Thoracic aorta (tissue), 2 donors: ENCODE measurements around the gene PDLIM4. TPM values are rescaled to one million over a fixed set of nuclear protein-coding genes. Genes with fewer than 3 reads are reported as not detected.

Experiments used
- ATAC-seq: fragments of 150-250 bp; one replicate; pipeline ENCODE4 v1.8.0; 2017; ENCODE audit warnings: low read depth; ENCODE audit not compliant: insufficient number of reproducible peaks, low FRiP score
- DNase-seq: peaks from one replicate; pipeline ENCODE4 v3.0.0-alpha.2; 2020; ENCODE audit warnings: low spot score
- H3K27ac ChIP-seq, 2 donors: fragments of 200-600 bp; sonication (generic); 1 replicate in 1 of 2; 2 replicates in 1 of 2; pipeline ENCODE4 v1.5.1; 2016; ENCODE audit warnings: mild to moderate bottlenecking in 2 of 2, moderate library complexity in 2 of 2
- H3K27me3 ChIP-seq: fragments of 200-600 bp; sonication (generic); replicated peaks from 2 replicates; pipeline ENCODE4 v1.6.0; 2016; ENCODE audit warnings: mild to moderate bottlenecking; ENCODE audit not compliant: insufficient read depth
- H3K36me3 ChIP-seq: fragments of 200-600 bp; sonication (generic); one replicate; pipeline ENCODE4 v1.5.1; 2016
- H3K4me1 ChIP-seq, 2 donors: fragments of 200-600 bp; sonication (generic); 1 replicate in 1 of 2; 2 replicates in 1 of 2; pipeline versions ENCODE4 v1.5.1 to v1.6.0; 2016; ENCODE audit warnings: low read depth in 2 of 2, mild to moderate bottlenecking in 1 of 2; ENCODE audit not compliant: control insufficient read depth in 1 of 2
- H3K4me3 ChIP-seq: fragments of 200-600 bp; sonication (generic); 2 replicates; pipeline ENCODE4 v1.5.1; 2016; ENCODE audit warnings: mild to moderate bottlenecking
- H3K9me3 ChIP-seq: fragments of 200-600 bp; sonication (generic); 2 replicates; pipeline ENCODE4 v1.5.1; 2016
- CTCF ChIP-seq: fragments of 200-600 bp; sonication (generic); IDR thresholded peaks from one replicate; pipeline ENCODE4 v1.5.1; 2019; ENCODE audit warnings: antibody characterized with exemption
- total RNA-seq, 2 donors: library from RNA; depleted of rRNA; stranded (reverse); fragments of >200 nt; gene quantifications; one replicate each; pipeline versions ENCODE4 v1.1.0 to v1.2.3, GENCODE V29; 2016

PDLIM4 gene
- total RNA-seq, 2 donors from 2014 or later: 50.6 to 81.0 TPM

- Histone ChIP-seq H3K4me1 (peaks cover 23 to 60% of the 10 kb centered on the region in 2 donors), H3K27ac (peak overlapping the region; percentile 90 to 97), H3K36me3 (no peaks in the 10 kb centered on the region), H3K27me3 (no peaks in the 10 kb centered on the region), H3K9me3 (no peaks in the 10 kb centered on the region), H3K4me3 (no peak overlapping the region)
- ATAC-seq (peak; percentile 90), DNase-seq (no peak)
- no peak for TF ChIP-seq CTCF
Observed at GRCh38 chr5:132265336-132266030, 8.0 kb downstream of the PDLIM4 start.

DNA sequence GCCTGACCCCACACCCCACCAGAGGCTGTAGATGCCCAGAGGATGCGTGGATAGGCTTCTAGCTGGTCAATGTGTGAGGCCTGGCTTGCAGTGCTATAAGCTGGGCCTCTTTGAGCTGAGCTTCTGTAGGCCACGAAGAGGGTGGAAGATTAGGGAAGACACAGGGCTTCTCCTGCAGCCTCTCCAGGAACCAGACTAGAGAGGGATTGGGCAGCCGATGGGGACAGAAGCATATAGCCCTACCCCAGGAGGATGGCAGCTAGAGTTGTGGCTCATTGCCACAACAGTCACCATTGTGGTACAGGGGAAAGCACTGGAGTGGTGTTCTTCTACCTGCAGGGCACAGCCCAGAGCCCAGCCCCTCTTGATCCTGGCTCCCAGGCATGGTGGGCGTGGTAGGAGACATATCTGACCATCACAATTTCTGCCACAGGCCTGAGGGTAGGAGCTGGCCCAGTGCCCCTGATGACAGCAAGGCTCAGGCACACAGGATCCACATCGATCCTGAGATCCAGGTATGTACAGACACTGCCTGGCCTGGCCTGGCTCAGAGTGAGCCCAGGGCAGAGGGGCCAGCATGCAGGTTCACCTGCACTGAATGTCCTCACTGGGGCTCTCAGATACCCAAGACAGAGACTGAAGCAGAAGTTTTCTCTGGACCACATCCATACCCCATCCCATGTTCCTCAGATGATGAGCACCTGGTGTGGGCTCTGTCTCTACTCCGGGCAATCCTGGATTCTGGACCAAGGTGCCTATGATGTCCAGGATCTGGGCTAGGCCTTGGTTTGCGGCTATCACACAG lies 8.7 kb downstream of the PDLIM4 start:
- no peak for TF ChIP-seq CTCF
- no peak for DNase-seq
- H3K4me1 ChIP-seq: peaks cover 16 to 52% of the 10 kb centered on the region in 2 donors
- no peaks in the 10 kb centered on the region for H3K27me3 ChIP-seq
- H3K36me3 ChIP-seq: peaks cover 7% of the 10 kb centered on the region
- no peaks in the 10 kb centered on the region for H3K9me3 ChIP-seq
- H3K4me3 ChIP-seq: no peak overlapping the region
- H3K27ac ChIP-seq: peak overlapping the region; percentile 90 to 97
- peak; percentile 3 for ATAC-seq

- Histone ChIP-seq H3K27ac (peak overlapping the region; percentile 90 to 97), H3K36me3 (peaks cover 11% of the 10 kb centered on the region), H3K9me3 (no peaks in the 10 kb centered on the region), H3K4me1 (peaks cover 13 to 47% of the 10 kb centered on the region in 2 donors), H3K27me3 (no peaks in the 10 kb centered on the region), H3K4me3 (no peak overlapping the region)
- ATAC-seq (no peak), DNase-seq (no peak)
- TF ChIP-seq CTCF: no peak
Observed at GRCh38 chr5:132266836-132267160, 9.3 kb downstream of the PDLIM4 start.

DNA sequence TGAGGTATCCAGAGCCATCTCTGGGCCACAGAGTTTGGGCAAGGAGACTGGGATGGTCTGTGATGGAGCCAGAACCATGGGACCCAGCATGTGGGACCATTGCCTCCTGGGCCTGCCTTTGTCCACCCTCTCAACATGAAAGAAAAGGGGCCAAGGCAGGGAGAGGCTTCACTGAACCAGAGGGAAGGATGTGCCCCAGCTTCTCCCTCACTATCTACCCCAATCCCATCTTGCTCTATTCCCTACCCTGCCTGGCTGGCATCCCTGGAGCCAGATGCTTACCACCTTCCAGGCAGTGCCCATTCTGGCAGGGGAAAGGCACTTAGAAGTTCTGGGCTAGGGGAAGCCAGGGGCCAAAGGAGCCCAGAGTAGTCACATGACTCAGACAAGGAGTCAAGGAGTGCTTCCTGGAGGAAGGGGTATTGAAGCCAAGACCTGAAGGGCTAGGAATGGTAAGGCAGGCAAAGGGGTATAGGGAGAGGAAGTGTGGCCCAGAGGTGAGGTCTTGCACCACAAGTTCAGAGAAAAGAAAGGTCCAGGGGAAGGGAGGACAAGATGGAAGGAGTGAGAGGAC lies 9.8 kb downstream of the PDLIM4 start:
- H3K4me1 ChIP-seq: peaks cover 13 to 46% of the 10 kb centered on the region in 2 donors
- H3K27ac ChIP-seq: peak overlapping the region; percentile 90 to 97
- peaks cover 16% of the 10 kb centered on the region for H3K36me3 ChIP-seq
- H3K9me3 ChIP-seq: no peaks in the 10 kb centered on the region
- H3K27me3 ChIP-seq: no peaks in the 10 kb centered on the region
- no peak for TF ChIP-seq CTCF
- ATAC-seq: no peak
- DNase-seq: no peak
- no peak overlapping the region for H3K4me3 ChIP-seq
